ENCODE data around the gene ZBTB16.

ZBTB16 gene

DNA sequence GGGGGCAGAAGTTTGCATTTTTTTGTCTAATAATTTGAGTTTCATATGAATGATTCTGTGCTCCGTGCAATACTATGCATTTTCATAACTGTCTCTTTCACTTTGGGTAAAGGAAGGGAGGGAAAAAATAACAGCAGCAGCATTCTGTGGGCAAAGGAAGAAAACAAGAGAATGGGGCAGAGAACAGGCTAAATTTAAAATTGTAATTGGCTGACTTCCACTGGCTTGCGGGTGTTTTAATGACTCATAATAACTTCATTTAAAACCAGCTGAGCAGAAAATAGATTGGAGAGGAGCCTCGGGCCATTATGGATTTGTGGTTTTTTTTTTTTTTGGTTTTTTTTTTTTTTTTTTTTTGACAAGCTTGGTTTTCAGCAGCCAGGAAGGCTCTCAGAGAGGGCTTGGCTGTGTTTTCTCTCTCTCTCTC, 107.4 kb downstream of the ZBTB16 start:
- peak overlapping the region; percentile 1 for H3K27ac ChIP-seq (replicated peaks)
- no peak for DNase-seq (ENCODE audit: low read depth in 1 of 2, low spot score in 1 of 2)
- TF ChIP-seq POLR2AphosphoS5 (IDR thresholded peaks at IDR 0.05; ENCODE audit: low read depth) (no peak), SPI1 (IDR thresholded peaks at IDR 0.05; ENCODE audit: borderline replicate concordance, low read depth) (no peak), REST (IDR thresholded peaks at IDR 0.05; ENCODE audit: insufficient replicate concordance, low read depth) (no peak), GABPA (IDR thresholded peaks at IDR 0.05; ENCODE audit: low read depth) (no peak)
- TF ChIP-seq, protein P1, sequence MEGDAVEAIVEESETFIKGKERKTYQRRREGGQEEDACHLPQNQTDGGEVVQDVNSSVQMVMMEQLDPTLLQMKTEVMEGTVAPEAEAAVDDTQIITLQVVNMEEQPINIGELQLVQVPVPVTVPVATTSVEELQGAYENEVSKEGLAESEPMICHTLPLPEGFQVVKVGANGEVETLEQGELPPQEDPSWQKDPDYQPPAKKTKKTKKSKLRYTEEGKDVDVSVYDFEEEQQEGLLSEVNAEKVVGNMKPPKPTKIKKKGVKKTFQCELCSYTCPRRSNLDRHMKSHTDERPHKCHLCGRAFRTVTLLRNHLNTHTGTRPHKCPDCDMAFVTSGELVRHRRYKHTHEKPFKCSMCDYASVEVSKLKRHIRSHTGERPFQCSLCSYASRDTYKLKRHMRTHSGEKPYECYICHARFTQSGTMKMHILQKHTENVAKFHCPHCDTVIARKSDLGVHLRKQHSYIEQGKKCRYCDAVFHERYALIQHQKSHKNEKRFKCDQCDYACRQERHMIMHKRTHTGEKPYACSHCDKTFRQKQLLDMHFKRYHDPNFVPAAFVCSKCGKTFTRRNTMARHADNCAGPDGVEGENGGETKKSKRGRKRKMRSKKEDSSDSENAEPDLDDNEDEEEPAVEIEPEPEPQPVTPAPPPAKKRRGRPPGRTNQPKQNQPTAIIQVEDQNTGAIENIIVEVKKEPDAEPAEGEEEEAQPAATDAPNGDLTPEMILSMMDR (IDR thresholded peaks at IDR 0.05; ENCODE audit: insufficient read depth, low read length): no peak
- no peak overlapping the region for H3K4me3 ChIP-seq (replicated peaks; ENCODE audit: insufficient read depth, low read length)
- no peaks in the 10 kb centered on the region for H3K27me3 ChIP-seq (ENCODE audit: insufficient read depth, poor library complexity, severe bottlenecking)

- TF ChIP-seq REST (IDR thresholded peaks at IDR 0.05; ENCODE audit: insufficient replicate concordance, low read depth): no peak
- TF ChIP-seq SPI1 (IDR thresholded peaks at IDR 0.05; ENCODE audit: borderline replicate concordance, low read depth): no peak
- TF ChIP-seq GABPA (IDR thresholded peaks at IDR 0.05; ENCODE audit: low read depth): no peak
- TF ChIP-seq, protein P1 (IDR thresholded peaks at IDR 0.05; ENCODE audit: insufficient read depth, low read length): no peak
- no peak for TF ChIP-seq POLR2AphosphoS5 (IDR thresholded peaks at IDR 0.05; ENCODE audit: low read depth)
- H3K27me3 ChIP-seq (ENCODE audit: insufficient read depth, poor library complexity, severe bottlenecking): no peaks in the 10 kb centered on the region
- H3K27ac ChIP-seq (replicated peaks): no peak overlapping the region
- DNase-seq (ENCODE audit: low read depth in 1 of 2, low spot score in 1 of 2): no peak
- no peak overlapping the region for H3K4me3 ChIP-seq (replicated peaks; ENCODE audit: insufficient read depth, low read length)
Observed at GRCh38 chr11:114167355-114167754, 107.8 kb downstream of the ZBTB16 start.

- Histone ChIP-seq H3K4me3 (replicated peaks; ENCODE audit: insufficient read depth, low read length) (no peak overlapping the region), H3K27me3 (ENCODE audit: insufficient read depth, poor library complexity, severe bottlenecking) (no peaks in the 10 kb centered on the region), H3K27ac (replicated peaks) (peak overlapping the region; percentile 44; the same call in 1 of the 2 replicates)
- DNase-seq (ENCODE audit: low read depth in 1 of 2, low spot score in 1 of 2): no peak
- TF ChIP-seq GABPA (IDR thresholded peaks at IDR 0.05; ENCODE audit: low read depth) (no peak), SPI1 (IDR thresholded peaks at IDR 0.05; ENCODE audit: borderline replicate concordance, low read depth) (no peak), REST (IDR thresholded peaks at IDR 0.05; ENCODE audit: insufficient replicate concordance, low read depth) (no peak), POLR2AphosphoS5 (IDR thresholded peaks at IDR 0.05; ENCODE audit: low read depth) (no peak)
- TF ChIP-seq, protein P1 (IDR thresholded peaks at IDR 0.05; ENCODE audit: insufficient read depth, low read length): no peak
Observed at GRCh38 chr11:114167771-114168448, 108.4 kb downstream of the ZBTB16 start.

Measured in HL-60 (cell line).